Regular cardiac myocyte (primary cell): ENCODE measurements around the gene DST. TPM values are rescaled to one million over a fixed set of nuclear protein-coding genes. Genes with fewer than 3 reads are reported as not detected.

Experiments used
- total RNA-seq: library from RNA; depleted of rRNA; stranded (reverse); fragments of >200 nt; gene quantifications from 2 replicates; pipeline ENCODE4 v1.2.3, GENCODE V29; 2014

Gene DST
- total RNA-seq, result 211 and 305 TPM in 2 replicates

GRCh38 chr6:56642366-56643261 is at the start of gene DST:
TSS of gene DST (minus strand) at chr6:56642889.

